ENCODE results near the gene TRAPPC10.

DNA sequence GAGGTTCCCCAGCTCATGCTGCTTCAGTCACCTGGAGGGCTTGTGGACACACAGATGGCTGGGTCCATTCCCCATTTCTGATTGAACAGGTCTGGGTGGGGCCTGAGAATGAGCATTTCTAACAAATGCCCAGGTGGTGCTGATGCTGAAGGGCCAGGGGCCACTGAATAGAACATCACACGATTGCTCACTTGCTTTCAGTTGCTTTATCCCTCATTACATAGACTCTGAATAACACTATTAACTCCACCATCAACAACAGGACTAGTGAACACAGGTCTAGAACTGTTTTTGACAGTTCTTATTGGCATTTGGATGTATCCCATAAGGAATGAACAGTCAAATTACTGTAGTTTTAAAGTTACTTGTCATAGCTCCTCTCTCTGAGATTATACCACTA is 12.1 kb downstream of the TRAPPC10 start:
- TF ChIP-seq, protein P1, sequence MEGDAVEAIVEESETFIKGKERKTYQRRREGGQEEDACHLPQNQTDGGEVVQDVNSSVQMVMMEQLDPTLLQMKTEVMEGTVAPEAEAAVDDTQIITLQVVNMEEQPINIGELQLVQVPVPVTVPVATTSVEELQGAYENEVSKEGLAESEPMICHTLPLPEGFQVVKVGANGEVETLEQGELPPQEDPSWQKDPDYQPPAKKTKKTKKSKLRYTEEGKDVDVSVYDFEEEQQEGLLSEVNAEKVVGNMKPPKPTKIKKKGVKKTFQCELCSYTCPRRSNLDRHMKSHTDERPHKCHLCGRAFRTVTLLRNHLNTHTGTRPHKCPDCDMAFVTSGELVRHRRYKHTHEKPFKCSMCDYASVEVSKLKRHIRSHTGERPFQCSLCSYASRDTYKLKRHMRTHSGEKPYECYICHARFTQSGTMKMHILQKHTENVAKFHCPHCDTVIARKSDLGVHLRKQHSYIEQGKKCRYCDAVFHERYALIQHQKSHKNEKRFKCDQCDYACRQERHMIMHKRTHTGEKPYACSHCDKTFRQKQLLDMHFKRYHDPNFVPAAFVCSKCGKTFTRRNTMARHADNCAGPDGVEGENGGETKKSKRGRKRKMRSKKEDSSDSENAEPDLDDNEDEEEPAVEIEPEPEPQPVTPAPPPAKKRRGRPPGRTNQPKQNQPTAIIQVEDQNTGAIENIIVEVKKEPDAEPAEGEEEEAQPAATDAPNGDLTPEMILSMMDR (IDR thresholded peaks at IDR 0.05) = no peak
- no peak for TF ChIP-seq POLR2A (IDR thresholded peaks at IDR 0.05)
